Activated CD4-positive, alpha-beta memory T cell treated with anti-CD3 and anti-CD28 coated beads for 36 hours (primary cell): ENCODE measurements around the gene PER3. TPM values are rescaled to one million over a fixed set of nuclear protein-coding genes. Genes with fewer than 3 reads are reported as not detected.

Experiments used
- CTCF ChIA-PET: fragments of 350-600 bp; sonication (Branson Sonifier 250); formaldehyde crosslinking; loops from one replicate; lab custom pipeline; 2021; ENCODE audit warnings: antibody characterized with exemption, inconsistent platforms; lab: Charles Lee
- POLR2A ChIA-PET: fragments of 350-600 bp; sonication (Branson Sonifier 250); formaldehyde crosslinking; loops from one replicate; lab custom pipeline; 2021; ENCODE audit warnings: antibody characterized with exemption; lab: Charles Lee
- DNase-seq: peaks from one replicate; pipeline ENCODE4 v3.0.0-alpha.2; 2020
- H3K27ac Mint-ChIP-seq: one replicate; pipeline ENCODE4 v1.8.0; 2021; ENCODE audit warnings: mixed read lengths
- H3K27me3 Mint-ChIP-seq: one replicate; pipeline ENCODE4 v1.8.0; 2021; ENCODE audit warnings: mixed read lengths
- H3K36me3 Mint-ChIP-seq: one replicate; pipeline ENCODE4 v1.8.0; 2021; ENCODE audit warnings: mixed read lengths
- H3K4me1 Mint-ChIP-seq: one replicate; pipeline ENCODE4 v1.8.0; 2021; ENCODE audit warnings: low read depth, mixed read lengths
- H3K4me3 Mint-ChIP-seq: one replicate; pipeline ENCODE4 v1.8.0; 2021; ENCODE audit warnings: mild to moderate bottlenecking, mixed read lengths
- H3K9me3 Mint-ChIP-seq: one replicate; pipeline ENCODE4 v1.8.0; 2021; ENCODE audit warnings: mixed read lengths
- intact Hi-C: fragments of 100-400 bp; cut with micrococcal nuclease; formaldehyde crosslinking; loops from one replicate; pipeline ENCODE4 v1.15.1; 2023
- total RNA-seq, 2 experiments: library from RNA; stranded (reverse); gene quantifications; one replicate each; pipeline ENCODE4 v1.2.3, GENCODE V29; 2021

Gene PER3
- total RNA-seq, 2 experiments from 2014 or later, result 2.3 to 2.9 TPM

DNA sequence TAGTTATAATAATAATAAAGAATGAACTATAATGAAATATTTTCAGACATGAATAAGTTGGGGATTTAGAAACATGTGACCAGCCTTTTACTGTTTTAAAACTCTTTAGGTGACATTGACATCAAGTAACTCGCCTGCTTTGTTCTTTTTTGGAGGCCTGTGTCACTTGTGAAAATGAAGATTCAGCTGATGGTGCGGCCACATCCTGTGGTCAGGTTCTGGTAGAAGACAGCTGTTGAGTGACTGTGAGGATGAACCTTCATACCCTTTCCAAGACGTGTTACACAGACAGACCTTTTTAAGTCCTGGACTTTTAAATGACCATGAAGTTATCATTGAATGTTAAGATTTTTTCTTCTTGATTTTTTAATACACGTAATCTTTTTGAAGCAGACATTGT lies 58.4 kb downstream of the PER3 start:
- intact Hi-C loops, result no loop called here
- H3K36me3 Mint-ChIP-seq, result peaks cover 31% of the 10 kb centered on the region
- ChIA-PET POLR2A (no interaction called here), CTCF (interaction anchor here (1.6 kb wide), 1 partner anchor 140 kb away, joined by 5 read pairs; no protein-coding TSS in a partner anchor)
- DNase-seq, result peak; percentile 31
- peaks cover 19% of the 10 kb centered on the region for H3K9me3 Mint-ChIP-seq
- peaks cover 3% of the 10 kb centered on the region for H3K4me1 Mint-ChIP-seq
- no peak overlapping the region for H3K27ac Mint-ChIP-seq
- no peak overlapping the region for H3K4me3 Mint-ChIP-seq
- H3K27me3 Mint-ChIP-seq, result no peaks in the 10 kb centered on the region

DNA sequence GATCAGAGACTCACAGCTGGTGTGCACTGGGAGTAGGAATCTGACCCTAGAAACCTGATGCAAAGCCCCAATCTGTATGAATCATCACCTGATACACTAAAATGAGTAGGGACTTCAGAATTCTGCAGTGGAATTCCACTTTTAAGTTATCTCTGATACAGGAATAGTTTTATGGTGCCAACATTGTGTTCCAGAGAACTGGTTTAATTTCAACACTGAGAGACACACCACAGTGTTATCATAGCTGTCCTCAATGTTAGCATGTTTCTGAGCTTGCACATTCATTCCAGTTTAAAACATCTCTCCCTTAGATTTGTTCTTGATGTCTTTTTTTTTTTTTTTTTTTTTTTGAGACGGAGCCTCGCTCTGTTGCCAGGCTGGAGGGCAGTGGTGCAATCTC lies 61.7 kb downstream of the PER3 start:
- H3K27me3 Mint-ChIP-seq, result no peaks in the 10 kb centered on the region
- ChIA-PET POLR2A (no interaction called here), CTCF (no interaction called here)
- intact Hi-C loops, result no loop called here
- DNase-seq, result no peak
- H3K4me3 Mint-ChIP-seq, result no peak overlapping the region
- H3K36me3 Mint-ChIP-seq, result peaks cover 7% of the 10 kb centered on the region
- no peak overlapping the region for H3K27ac Mint-ChIP-seq
- H3K9me3 Mint-ChIP-seq, result no peaks in the 10 kb centered on the region
- H3K4me1 Mint-ChIP-seq, result peaks cover 3% of the 10 kb centered on the region

DNA sequence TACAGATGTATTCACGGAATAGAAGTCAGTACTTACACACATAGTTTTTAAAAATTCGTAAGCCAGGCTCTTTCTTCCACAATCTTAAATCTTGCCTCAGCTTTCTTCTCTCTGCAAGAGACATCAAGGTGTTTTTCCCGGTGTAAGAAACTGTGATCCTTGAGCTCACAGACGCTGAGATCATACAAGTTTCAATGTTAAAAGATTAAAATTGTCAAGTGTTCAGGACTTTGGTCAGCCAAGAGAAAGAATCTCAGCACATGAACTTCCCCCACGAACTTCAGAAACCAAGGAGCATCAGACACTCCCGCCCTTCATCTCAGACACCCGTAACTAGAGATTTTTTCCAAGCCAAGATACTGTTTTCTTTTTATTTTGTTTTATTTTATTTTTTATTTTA lies 62.6 kb downstream of the PER3 start:
- POLR2A ChIA-PET, result no interaction called here
- peaks cover 3% of the 10 kb centered on the region for H3K4me1 Mint-ChIP-seq
- CTCF ChIA-PET, result interaction anchor here (0.5 to 0.8 kb wide), 3 partner anchors 8 to 827 kb away, joined by 3 read pairs; no protein-coding TSS in a partner anchor
- no peak for DNase-seq
- H3K4me3 Mint-ChIP-seq, result no peak overlapping the region
- H3K27ac Mint-ChIP-seq, result no peak overlapping the region
- intact Hi-C loops, result no loop called here
- H3K27me3 Mint-ChIP-seq, result no peaks in the 10 kb centered on the region
- H3K9me3 Mint-ChIP-seq, result no peaks in the 10 kb centered on the region
- peaks cover 3% of the 10 kb centered on the region for H3K36me3 Mint-ChIP-seq

- Mint-ChIP-seq H3K36me3 (peaks cover 3% of the 10 kb centered on the region), H3K27ac (no peak overlapping the region), H3K9me3 (no peaks in the 10 kb centered on the region), H3K27me3 (peaks cover under 1% of the 10 kb centered on the region), H3K4me3 (no peak overlapping the region), H3K4me1 (peaks cover 1% of the 10 kb centered on the region)
- intact Hi-C loops, result no loop called here
- DNase-seq, result no peak
- POLR2A ChIA-PET, result interaction anchor here (0.6 kb wide), 1 partner anchor 84 kb away, joined by 4 read pairs; no protein-coding TSS in a partner anchor
- CTCF ChIA-PET, result interaction anchor here (1.1 kb wide), 1 partner anchor 10 kb away, joined by 4 read pairs; no protein-coding TSS in a partner anchor
These were observed 63.5 kb downstream of the PER3 start for GRCh38 chr1:7847599-7847998.

- ChIA-PET POLR2A (no interaction called here), CTCF (interaction anchor here (1.1 kb wide), 1 partner anchor 98 kb away, joined by 5 read pairs; no protein-coding TSS in a partner anchor)
- Mint-ChIP-seq H3K36me3 (no peaks in the 10 kb centered on the region), H3K27ac (no peak overlapping the region), H3K27me3 (peaks cover 5% of the 10 kb centered on the region), H3K4me1 (no peaks in the 10 kb centered on the region), H3K4me3 (no peak overlapping the region), H3K9me3 (no peaks in the 10 kb centered on the region)
- intact Hi-C loops, result no loop called here
- DNase-seq, result no peak
These were observed 66.7 kb downstream of the PER3 start for GRCh38 chr1:7850786-7851185.

- Mint-ChIP-seq H3K4me3 (no peak within 1 kb of the TSS), H3K4me1 (peaks cover 2% of the 10 kb centered on the region), H3K36me3 (no peaks in the 10 kb centered on the region), H3K27me3 (peaks cover 5% of the 10 kb centered on the region), H3K27ac (no peak within 1 kb of the TSS), H3K9me3 (no peaks in the 10 kb centered on the region)
- intact Hi-C loops, result no loop called here
- POLR2A ChIA-PET, result no interaction called here
- no peak for DNase-seq
- CTCF ChIA-PET, result no interaction called here
These were observed 69.0 kb downstream of the PER3 start, which contains the start of gene UTS2 for GRCh38 chr1:7852804-7853683. Gene UTS2, minus strand, starts transcription at chr1:7853065. Its CDS starts 62 bp downstream, at chr1:7853003.

DNA sequence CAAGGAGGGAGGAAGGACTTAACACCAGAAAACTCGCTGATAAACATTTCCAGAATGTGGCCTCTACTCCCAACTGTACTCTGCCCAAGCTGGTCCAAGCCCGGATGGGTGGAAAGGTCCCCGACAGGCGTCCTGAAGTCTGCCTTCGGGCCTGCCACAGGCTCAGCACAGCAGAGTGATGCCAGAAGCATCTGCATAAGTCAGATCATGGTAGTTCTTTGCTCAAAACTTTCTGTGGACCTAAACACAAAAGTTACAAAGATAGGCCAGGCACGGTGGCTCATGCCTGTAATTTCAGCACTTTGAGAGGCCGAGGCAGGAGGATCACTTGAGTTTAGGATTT lies 69.6 kb downstream of the PER3 start:
- H3K36me3 Mint-ChIP-seq, result no peaks in the 10 kb centered on the region
- peaks cover 5% of the 10 kb centered on the region for H3K27me3 Mint-ChIP-seq
- POLR2A ChIA-PET, result no interaction called here

GRCh38 chr1:7856345-7856744 lies 72.3 kb downstream of the PER3 start:
- Mint-ChIP-seq H3K27me3 (peaks cover 5% of the 10 kb centered on the region), H3K36me3 (no peaks in the 10 kb centered on the region), H3K27ac (no peak overlapping the region), H3K9me3 (no peaks in the 10 kb centered on the region), H3K4me1 (peaks cover 2% of the 10 kb centered on the region), H3K4me3 (no peak overlapping the region)
- DNase-seq, result no peak
- ChIA-PET CTCF (no interaction called here), POLR2A (no interaction called here)
- intact Hi-C loops, result no loop called here

More for the DNA sequence above, 69.6 kb downstream of the PER3 start:
- CTCF ChIA-PET, result no interaction called here
- Mint-ChIP-seq H3K4me1 (peaks cover 2% of the 10 kb centered on the region), H3K9me3 (no peaks in the 10 kb centered on the region), H3K4me3 (no peak overlapping the region), H3K27ac (no peak overlapping the region)
- intact Hi-C loops, result no loop called here
- no peak for DNase-seq

DNA sequence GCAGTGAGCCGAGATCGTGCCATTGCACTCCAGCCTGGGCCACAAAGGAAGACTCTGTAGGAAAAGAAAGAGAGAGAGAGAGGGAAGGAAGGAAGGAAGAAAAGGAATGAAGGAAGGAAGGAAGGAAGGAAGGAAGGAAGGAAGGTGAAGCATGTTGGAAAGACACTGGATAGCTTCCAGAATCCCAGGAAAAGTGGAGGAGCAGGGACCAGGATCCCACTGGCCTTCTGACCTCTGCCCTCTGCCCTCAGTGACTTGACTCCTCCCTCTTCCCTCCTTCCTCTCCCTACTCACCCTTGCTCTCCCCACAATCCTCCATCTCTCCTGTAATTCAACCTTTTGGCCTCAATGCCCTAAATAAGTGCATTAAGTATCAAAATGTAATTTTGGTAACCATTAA lies 72.9 kb downstream of the PER3 start:
- CTCF ChIA-PET, result no interaction called here

DNA sequence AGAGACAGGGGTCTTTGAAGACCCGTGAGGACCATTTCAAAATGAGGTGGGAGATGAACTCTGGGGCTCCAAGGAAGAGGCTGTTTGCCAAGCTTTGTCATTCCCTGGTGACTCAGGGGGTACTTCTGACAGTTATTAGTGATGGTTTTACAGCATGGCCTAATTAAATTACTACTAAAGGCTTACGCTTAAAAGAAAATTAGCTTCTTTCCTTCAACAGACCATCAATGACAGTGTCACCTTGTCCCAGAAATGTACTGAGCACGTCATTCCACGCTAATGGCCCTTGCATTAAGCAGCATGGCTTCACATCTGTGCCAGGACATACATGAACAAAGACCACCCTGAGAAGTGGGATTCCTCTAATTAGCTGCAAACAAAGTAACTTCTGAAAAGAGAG lies 73.9 kb downstream of the PER3 start:
- ChIA-PET CTCF (interaction anchor here (0.8 to 1.3 kb wide), 3 partner anchors 8 to 118 kb away, joined by 3 to 5 read pairs (median 3); no protein-coding TSS in a partner anchor), POLR2A (no interaction called here)
- Mint-ChIP-seq H3K27me3 (peaks cover 1% of the 10 kb centered on the region), H3K36me3 (no peaks in the 10 kb centered on the region), H3K4me1 (peaks cover 2% of the 10 kb centered on the region), H3K27ac (no peak overlapping the region), H3K9me3 (no peaks in the 10 kb centered on the region), H3K4me3 (no peak overlapping the region)
- DNase-seq, result no peak
- intact Hi-C loops, result no loop called here

More for the DNA sequence above, 72.9 kb downstream of the PER3 start:
- intact Hi-C loops, result no loop called here
- Mint-ChIP-seq H3K9me3 (no peaks in the 10 kb centered on the region), H3K36me3 (no peaks in the 10 kb centered on the region), H3K4me3 (no peak overlapping the region), H3K27ac (no peak overlapping the region), H3K4me1 (peaks cover 2% of the 10 kb centered on the region), H3K27me3 (peaks cover 5% of the 10 kb centered on the region)
- DNase-seq, result no peak
- POLR2A ChIA-PET, result no interaction called here

DNA sequence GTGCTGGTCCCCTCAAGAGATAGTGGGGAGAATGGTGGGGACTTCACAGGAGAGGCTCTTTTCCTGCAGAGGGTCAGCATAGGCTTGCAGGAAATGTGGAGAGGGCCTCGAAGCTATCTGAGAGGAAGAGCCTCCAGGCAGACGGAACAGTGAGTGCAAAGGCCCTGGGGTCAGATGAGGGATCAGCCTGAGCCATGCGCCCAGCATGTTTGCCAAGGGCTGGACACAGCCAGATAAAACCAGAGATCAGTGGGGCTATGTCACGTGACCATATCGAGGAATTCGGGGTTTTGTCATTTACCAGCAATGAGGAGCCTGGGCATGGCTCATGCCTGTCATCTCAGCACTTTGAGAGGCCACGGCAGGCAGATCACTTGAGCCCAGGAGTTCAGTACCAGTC lies 75.3 kb downstream of the PER3 start:
- Mint-ChIP-seq H3K9me3 (no peaks in the 10 kb centered on the region), H3K4me3 (no peak overlapping the region), H3K4me1 (peaks cover 2% of the 10 kb centered on the region), H3K27me3 (peaks cover under 1% of the 10 kb centered on the region), H3K36me3 (no peaks in the 10 kb centered on the region), H3K27ac (no peak overlapping the region)
- no peak for DNase-seq
- intact Hi-C loops, result no loop called here
- POLR2A ChIA-PET, result no interaction called here
- CTCF ChIA-PET, result no interaction called here

- peaks cover 2% of the 10 kb centered on the region for H3K4me1 Mint-ChIP-seq
- no peak overlapping the region for H3K27ac Mint-ChIP-seq
- no peaks in the 10 kb centered on the region for H3K9me3 Mint-ChIP-seq
- H3K4me3 Mint-ChIP-seq, result no peak overlapping the region
- H3K27me3 Mint-ChIP-seq, result no peaks in the 10 kb centered on the region
- ChIA-PET POLR2A (no interaction called here), CTCF (no interaction called here)
- intact Hi-C loops, result no loop called here
- DNase-seq, result no peak
- no peaks in the 10 kb centered on the region for H3K36me3 Mint-ChIP-seq
These were observed 76.0 kb downstream of the PER3 start for GRCh38 chr1:7860130-7860529.
